Stimulated activated CD8-positive, alpha-beta memory T cell treated with anti-CD3 and anti-CD28 coated beads, Interleukin-4, amount 100 ng/mL, for 4 hours (primary cell): ENCODE results near the gene HOXA5.

Experiments used
- DNase-seq, 2 donors: peaks; one replicate each; pipeline ENCODE4 v3.0.0-alpha.2; 2020; ENCODE audit warnings: low read depth in 2 of 2, low spot score in 1 of 2

HOXA5 gene

GRCh38 chr7:27143023-27143949 lies at the start of gene HOXA5:
HOXA5 (minus strand) TSS chr7:27143681; CDS start chr7:27143607, 74 bp downstream.
- no peak for DNase-seq

- no peak for DNase-seq
Observed at GRCh38 chr7:27192546-27193334, 49.3 kb upstream of the HOXA5 start.

- no peak for DNase-seq
Observed at GRCh38 chr7:27191833-27192545, 48.5 kb upstream of the HOXA5 start.

GRCh38 chr7:27191161-27191731 lies 47.8 kb upstream of the HOXA5 start:
- DNase-seq: no peak

GRCh38 chr7:27189997-27190748 lies 46.7 kb upstream of the HOXA5 start:
- DNase-seq: no peak

- DNase-seq: no peak
Observed at GRCh38 chr7:27189295-27189996, 46.0 kb upstream of the HOXA5 start.

GRCh38 chr7:27188386-27189294 lies 45.2 kb upstream of the HOXA5 start:
- DNase-seq: no peak

GRCh38 chr7:27187475-27188385 lies 44.2 kb upstream of the HOXA5 start:
- no peak for DNase-seq

GRCh38 chr7:27186668-27187474 lies 43.4 kb upstream of the HOXA5 start:
- DNase-seq: no peak

GRCh38 chr7:27185854-27186667 lies 42.6 kb upstream of the HOXA5 start:
- DNase-seq: no peak

GRCh38 chr7:27185013-27185853 lies 41.8 kb upstream of the HOXA5 start, which contains the start of gene HOXA11:
HOXA11 (minus strand) TSS chr7:27185232; CDS start chr7:27185144, 88 bp downstream.
- DNase-seq: no peak

- no peak for DNase-seq
Observed at GRCh38 chr7:27184337-27185012, 41.0 kb upstream of the HOXA5 start.

- DNase-seq: no peak
Observed at GRCh38 chr7:27183682-27184336, 40.3 kb upstream of the HOXA5 start.
